Osteocyte (in vitro differentiated cells): Measurements from ENCODE around the gene KLRF2. TPM values are rescaled to one million over a fixed set of nuclear protein-coding genes. Genes with fewer than 3 reads are reported as not detected.

ENCODE experiments used
- DNase-seq: peaks from one replicate; pipeline ENCODE4 v3.0.0; 2021; ENCODE audit warnings: mixed read lengths; ENCODE audit not compliant: unreplicated experiment; ENCODE audit errors: extremely low spot score
- H3K27ac Mint-ChIP-seq: one replicate; pipeline ENCODE4 v1.8.0; 2021; ENCODE audit warnings: mild to moderate bottlenecking, mixed read lengths; ENCODE audit not compliant: unreplicated experiment
- H3K27me3 Mint-ChIP-seq: one replicate; pipeline ENCODE4 v1.8.0; 2021; ENCODE audit warnings: mixed read lengths; ENCODE audit not compliant: unreplicated experiment
- H3K36me3 Mint-ChIP-seq: one replicate; pipeline ENCODE4 v1.8.0; 2021; ENCODE audit warnings: mixed read lengths; ENCODE audit not compliant: unreplicated experiment
- H3K4me1 Mint-ChIP-seq: one replicate; pipeline ENCODE4 v1.8.0; 2021; ENCODE audit warnings: mixed read lengths; ENCODE audit not compliant: unreplicated experiment
- H3K4me3 Mint-ChIP-seq: one replicate; pipeline ENCODE4 v1.8.0; 2021; ENCODE audit warnings: mild to moderate bottlenecking, moderate library complexity, mixed read lengths; ENCODE audit not compliant: unreplicated experiment
- H3K9me3 Mint-ChIP-seq: one replicate; pipeline ENCODE4 v1.8.0; 2021; ENCODE audit warnings: mixed read lengths; ENCODE audit not compliant: unreplicated experiment
- total RNA-seq: library from RNA; stranded (reverse); gene quantifications from 2 replicates; pipeline ENCODE4 v1.2.1, GENCODE V29; 2021
- TF ChIP-seq, protein P1 (sequence below): fragments of 200-600 bp; sonication (generic); IDR thresholded peaks from 2 replicates; pipeline ENCODE4 v1.5.0; 2021; ENCODE audit warnings: antibody characterized with exemption, mild to moderate bottlenecking, moderate library complexity

KLRF2 gene
- total RNA-seq, 1 donor from 2014 or later = not detected

GRCh38 chr12:9940375-9940774, 59.1 kb downstream of the KLRF2 start:
- H3K9me3 Mint-ChIP-seq = no peaks in the 10 kb centered on the region

GRCh38 chr12:9941838-9942237, 60.5 kb downstream of the KLRF2 start:
- H3K9me3 Mint-ChIP-seq = no peaks in the 10 kb centered on the region
- H3K4me3 Mint-ChIP-seq = no peak overlapping the region
- H3K4me1 Mint-ChIP-seq = no peaks in the 10 kb centered on the region
- TF ChIP-seq, protein P1, sequence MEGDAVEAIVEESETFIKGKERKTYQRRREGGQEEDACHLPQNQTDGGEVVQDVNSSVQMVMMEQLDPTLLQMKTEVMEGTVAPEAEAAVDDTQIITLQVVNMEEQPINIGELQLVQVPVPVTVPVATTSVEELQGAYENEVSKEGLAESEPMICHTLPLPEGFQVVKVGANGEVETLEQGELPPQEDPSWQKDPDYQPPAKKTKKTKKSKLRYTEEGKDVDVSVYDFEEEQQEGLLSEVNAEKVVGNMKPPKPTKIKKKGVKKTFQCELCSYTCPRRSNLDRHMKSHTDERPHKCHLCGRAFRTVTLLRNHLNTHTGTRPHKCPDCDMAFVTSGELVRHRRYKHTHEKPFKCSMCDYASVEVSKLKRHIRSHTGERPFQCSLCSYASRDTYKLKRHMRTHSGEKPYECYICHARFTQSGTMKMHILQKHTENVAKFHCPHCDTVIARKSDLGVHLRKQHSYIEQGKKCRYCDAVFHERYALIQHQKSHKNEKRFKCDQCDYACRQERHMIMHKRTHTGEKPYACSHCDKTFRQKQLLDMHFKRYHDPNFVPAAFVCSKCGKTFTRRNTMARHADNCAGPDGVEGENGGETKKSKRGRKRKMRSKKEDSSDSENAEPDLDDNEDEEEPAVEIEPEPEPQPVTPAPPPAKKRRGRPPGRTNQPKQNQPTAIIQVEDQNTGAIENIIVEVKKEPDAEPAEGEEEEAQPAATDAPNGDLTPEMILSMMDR = no peak
- no peaks in the 10 kb centered on the region for H3K36me3 Mint-ChIP-seq
- no peak overlapping the region for H3K27ac Mint-ChIP-seq
- no peak for DNase-seq
- peaks cover 20% of the 10 kb centered on the region for H3K27me3 Mint-ChIP-seq

More at GRCh38 chr12:9940375-9940774, 59.1 kb downstream of the KLRF2 start:
- Mint-ChIP-seq H3K4me1 (no peaks in the 10 kb centered on the region), H3K36me3 (no peaks in the 10 kb centered on the region), H3K4me3 (no peak overlapping the region), H3K27me3 (peaks cover 17% of the 10 kb centered on the region), H3K27ac (no peak overlapping the region)
- TF ChIP-seq, protein P1 = peak; percentile 19
- no peak for DNase-seq

DNA sequence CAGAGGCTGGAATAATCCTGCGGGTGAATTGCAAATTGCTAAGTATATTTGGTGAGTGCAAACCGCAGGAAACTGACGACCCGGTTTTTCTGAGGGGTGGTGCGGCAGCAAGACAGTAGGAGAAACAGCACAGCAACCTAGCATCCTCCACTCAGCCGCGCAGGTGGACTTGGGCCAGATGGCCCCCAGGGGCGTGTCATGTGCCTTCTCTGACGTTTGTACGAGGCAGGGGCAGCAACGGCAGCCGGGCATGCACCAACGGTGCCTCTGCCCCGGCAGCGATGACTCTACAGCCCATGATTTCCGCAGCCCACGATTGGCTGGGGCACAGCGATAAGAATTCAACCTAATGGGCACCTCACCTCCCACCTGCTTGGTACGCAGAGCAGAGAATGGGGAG, 62.0 kb downstream of the KLRF2 start:
- peaks cover 20% of the 10 kb centered on the region for H3K27me3 Mint-ChIP-seq
- H3K9me3 Mint-ChIP-seq = no peaks in the 10 kb centered on the region
- no peaks in the 10 kb centered on the region for H3K4me1 Mint-ChIP-seq
- DNase-seq = no peak
- no peaks in the 10 kb centered on the region for H3K36me3 Mint-ChIP-seq
- TF ChIP-seq, protein P1 = no peak
- no peak overlapping the region for H3K4me3 Mint-ChIP-seq
- no peak overlapping the region for H3K27ac Mint-ChIP-seq

DNA sequence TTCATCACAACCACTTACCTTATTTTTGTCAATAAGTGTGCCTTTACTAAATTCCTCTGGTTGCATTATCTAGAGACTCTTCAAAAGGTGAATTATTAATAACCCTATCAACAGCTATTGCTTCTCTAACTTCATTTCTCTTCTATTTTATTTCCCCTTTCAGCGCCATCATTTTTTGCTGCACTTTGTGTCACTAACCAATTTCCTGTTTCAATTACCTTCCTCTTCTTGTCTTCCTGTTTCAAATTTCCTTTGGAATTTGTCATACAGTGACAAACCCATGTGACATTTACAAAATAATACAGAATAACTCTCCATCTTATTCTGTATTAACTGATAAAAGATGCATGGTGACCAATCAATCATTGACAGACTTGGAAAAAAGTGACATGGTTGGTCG, 63.1 kb downstream of the KLRF2 start:
- H3K4me3 Mint-ChIP-seq = no peak overlapping the region
- no peaks in the 10 kb centered on the region for H3K9me3 Mint-ChIP-seq
- peaks cover 16% of the 10 kb centered on the region for H3K27me3 Mint-ChIP-seq
- no peak overlapping the region for H3K27ac Mint-ChIP-seq
- TF ChIP-seq, protein P1 = no peak
- no peaks in the 10 kb centered on the region for H3K4me1 Mint-ChIP-seq
- no peaks in the 10 kb centered on the region for H3K36me3 Mint-ChIP-seq
- DNase-seq = no peak

Other genes with a start within 250 kb of the KLRF2 start
- 7.4 and 10.0 TPM in 2 replicates for gene CLEC2D, start 211.8 kb upstream of the KLRF2 start, total RNA-seq
- not detected in 2 replicates for gene CLECL1, start 148.4 kb upstream of the KLRF2 start, total RNA-seq
- not detected in 2 replicates for gene CD69, start 120.6 kb upstream of the KLRF2 start, total RNA-seq
- gene KLRF1, start 54.0 kb upstream of the KLRF2 start, total RNA-seq = not detected in 2 replicates
- gene CLEC2B, start 12.1 kb upstream of the KLRF2 start, total RNA-seq = not detected in 2 replicates
- gene CLEC2A, start 50.9 kb downstream of the KLRF2 start, total RNA-seq = not detected in 2 replicates
- gene CLEC12A, start 89.9 kb downstream of the KLRF2 start, total RNA-seq = not detected in 2 replicates
- not detected in 2 replicates for gene CLEC1B, start 117.6 kb downstream of the KLRF2 start, total RNA-seq
- not detected in 2 replicates for gene CLEC12B, start 129.1 kb downstream of the KLRF2 start, total RNA-seq
- not detected in 2 replicates for gene CLEC9A, start 149.2 kb downstream of the KLRF2 start, total RNA-seq
- gene CLEC1A, start 217.5 kb downstream of the KLRF2 start, total RNA-seq = not detected in 2 replicates
- not detected in 2 replicates for gene CLEC7A, start 248.7 kb downstream of the KLRF2 start, total RNA-seq